ENCODE measurements around the gene FBXL16. TPM values are rescaled to one million over a fixed set of nuclear protein-coding genes. Genes with fewer than 3 reads are reported as not detected.
A peak's percentile ranks its signal among the peaks of the same experiment; 100 is the strongest.

The FBXL16 gene
- total and polyA plus RNA-seq, 9 of the 15 experiments (the other 6 are each of a cell fraction or from before 2014, with no cell fraction given) = 0.21 to 8.2 (median 1.7) TPM

- TF ChIP-seq CHAMP1 (IDR thresholded peaks at IDR 0.05) (no peak), ZNF212 (CRISPR knock-in tag; IDR thresholded peaks at IDR 0.05) (no peak), PYGO2 (tag; IDR thresholded peaks at IDR 0.05) (no peak), MXI1 (IDR thresholded peaks at IDR 0.05; ENCODE audit: low read depth, low read length) (no peak), SETDB1 (IDR thresholded peaks at IDR 0.05; ENCODE audit: low read length) (no peak), ETV6 (IDR thresholded peaks at IDR 0.05; ENCODE audit: borderline replicate concordance in 1 of 2, low read depth in 2 of 2, low read length in 1 of 2) (no peak), ETV6 (CRISPR knock-in tag; IDR thresholded peaks at IDR 0.05; ENCODE audit: borderline replicate concordance) (no peak), ZNF699 (CRISPR knock-in tag; IDR thresholded peaks at IDR 0.05; ENCODE audit: insufficient replicate concordance) (no peak), REST (IDR thresholded peaks at IDR 0.05; ENCODE audit: borderline replicate concordance) (no peak), REST (CRISPR knock-in tag; IDR thresholded peaks at IDR 0.05; ENCODE audit: low read depth) (0 out of 2 replicates have a peak, but pooled peaks have one; percentile 28), FIP1L1 (IDR thresholded peaks at IDR 0.05; ENCODE audit: low read depth, low read length, poor library complexity, severe bottlenecking) (no peak), PTTG1 (tag; IDR thresholded peaks at IDR 0.05; ENCODE audit: low read depth) (no peak), ZKSCAN3 (CRISPR knock-in tag; IDR thresholded peaks at IDR 0.05) (no peak), RBBP5 (IDR thresholded peaks at IDR 0.05; ENCODE audit: borderline replicate concordance, insufficient read depth, low read length, poor library complexity, severe bottlenecking) (peak; percentile 52), ELF1 (tag; IDR thresholded peaks at IDR 0.05) (no peak)
These were observed 9.2 kb upstream of the FBXL16 start, which contains the start of gene METRN (continued) for GRCh38 chr16:714558-715476.

All from K562 (cell line).